Upper lobe of right lung (tissue), 1 donor: ENCODE results near the gene VRK1. TPM values are rescaled to one million over a fixed set of nuclear protein-coding genes. Genes with fewer than 3 reads are reported as not detected.
A peak's percentile ranks its signal among the peaks of the same experiment; 100 is the strongest.

Experiments
- ATAC-seq: fragments of 200-7000 bp; cut with Tn5 transposase; one replicate; pipeline ENCODE4 v1.9.1; 2020; ENCODE audit warnings: mild to moderate bottlenecking, moderate library complexity
- DNase-seq: peaks from one replicate; pipeline ENCODE4 v3.0.0-alpha.2; 2020
- H3K27ac ChIP-seq: fragments of 200-600 bp; one replicate; pipeline ENCODE4 v1.8.0; 2022
- H3K27me3 ChIP-seq: fragments of 200-600 bp; one replicate; pipeline ENCODE4 v1.8.0; 2022; ENCODE audit warnings: mild to moderate bottlenecking
- H3K36me3 ChIP-seq: fragments of 200-600 bp; one replicate; pipeline ENCODE4 v1.8.0; 2022
- H3K4me1 ChIP-seq: fragments of 200-600 bp; one replicate; pipeline ENCODE4 v1.8.0; 2022
- H3K4me3 ChIP-seq: fragments of 200-600 bp; one replicate; pipeline ENCODE4 v1.8.0; 2022; ENCODE audit warnings: mild to moderate bottlenecking
- H3K9me3 ChIP-seq: fragments of 200-600 bp; one replicate; pipeline ENCODE4 v1.8.0; 2022
- intact Hi-C: fragments of 100-400 bp; cut with DNase I; formaldehyde crosslinking; loops from one replicate; pipeline ENCODE4 v1.11.0; 2022
- long read RNA-seq: library from polyadenylated mRNA; unstranded; transcript quantifications from one replicate; pipeline ENCODE4 v2.0.0, GENCODE V29; 2021
- total RNA-seq: library from RNA; stranded (reverse); fragmentation: NEBNext Ultra II Directional; extraction: Animal tissue kit (Norgen Biotek cat#: 25700); gene quantifications from one replicate; pipeline ENCODE4 v1.2.1, GENCODE V29; 2021
- TF ChIP-seq, protein P1 (sequence below): fragments of 200-600 bp; IDR thresholded peaks from one replicate; pipeline ENCODE4 v1.8.0; 2022; ENCODE audit warnings: antibody characterized with exemption
- donor health status: DM: no; HTN: yes; CAD: no; lungs with severe emphysema.

VRK1 gene, protein sequence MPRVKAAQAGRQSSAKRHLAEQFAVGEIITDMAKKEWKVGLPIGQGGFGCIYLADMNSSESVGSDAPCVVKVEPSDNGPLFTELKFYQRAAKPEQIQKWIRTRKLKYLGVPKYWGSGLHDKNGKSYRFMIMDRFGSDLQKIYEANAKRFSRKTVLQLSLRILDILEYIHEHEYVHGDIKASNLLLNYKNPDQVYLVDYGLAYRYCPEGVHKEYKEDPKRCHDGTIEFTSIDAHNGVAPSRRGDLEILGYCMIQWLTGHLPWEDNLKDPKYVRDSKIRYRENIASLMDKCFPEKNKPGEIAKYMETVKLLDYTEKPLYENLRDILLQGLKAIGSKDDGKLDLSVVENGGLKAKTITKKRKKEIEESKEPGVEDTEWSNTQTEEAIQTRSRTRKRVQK
- 10.2 TPM for total RNA-seq
- long read RNA-seq, transcript VRK1-201 (13 exons, 1,745 nt) = major isoform, 7 of 9 reads
- long read RNA-seq, partial matches to known transcripts = 1 of 9 reads
- long read RNA-seq, other reads (novel, unspliced or antisense) = 1 of 9 reads

DNA sequence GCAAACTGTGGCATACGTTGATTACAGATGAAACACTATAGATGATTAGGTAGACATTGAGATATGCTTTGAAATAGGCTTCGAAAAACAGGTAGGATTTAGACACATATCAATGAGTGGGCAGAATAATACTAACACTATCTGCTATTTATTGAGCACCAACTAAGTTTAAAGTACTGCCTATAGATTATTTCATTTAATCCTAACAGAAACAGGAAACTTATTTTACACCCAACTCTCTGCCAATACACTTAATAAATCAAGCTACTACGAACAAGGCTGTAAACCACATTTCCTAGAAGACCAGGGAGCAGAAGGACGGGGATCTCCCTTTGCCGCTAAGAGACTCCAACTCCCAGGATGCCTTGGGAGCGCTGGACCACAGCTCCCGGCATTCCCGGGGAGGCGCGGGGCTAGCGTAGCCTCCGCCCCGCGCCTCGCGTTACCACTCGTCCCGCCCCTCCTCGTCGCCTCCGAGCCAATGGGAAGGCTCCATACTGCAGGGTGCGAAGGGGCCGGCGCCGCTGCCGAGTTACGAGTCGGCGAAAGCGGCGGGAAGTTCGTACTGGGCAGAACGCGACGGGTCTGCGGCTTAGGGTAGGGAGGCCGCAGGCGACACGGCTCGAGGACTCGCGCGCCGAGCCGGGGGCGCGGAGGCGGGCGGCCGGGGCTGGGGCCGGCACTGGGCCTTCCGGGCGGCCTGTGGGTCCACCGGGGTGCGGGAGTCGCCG lies at the start of gene VRK1:
Gene VRK1 (plus strand): TSS at position 532 of the 731 bp plus-strand sequence. CDS start 36,090 bp downstream, outside the sequence.
- Histone ChIP-seq H3K36me3 (no peaks in the 10 kb centered on the region), H3K27me3 (no peaks in the 10 kb centered on the region), H3K27ac (peak within 1 kb of the TSS; percentile 26), H3K9me3 (no peaks in the 10 kb centered on the region), H3K4me1 (peaks cover 10% of the 10 kb centered on the region), H3K4me3 (peak within 1 kb of the TSS; percentile 78)
- DNase-seq = peak; percentile 98
- ATAC-seq = peak; percentile 100
- TF ChIP-seq, protein P1, sequence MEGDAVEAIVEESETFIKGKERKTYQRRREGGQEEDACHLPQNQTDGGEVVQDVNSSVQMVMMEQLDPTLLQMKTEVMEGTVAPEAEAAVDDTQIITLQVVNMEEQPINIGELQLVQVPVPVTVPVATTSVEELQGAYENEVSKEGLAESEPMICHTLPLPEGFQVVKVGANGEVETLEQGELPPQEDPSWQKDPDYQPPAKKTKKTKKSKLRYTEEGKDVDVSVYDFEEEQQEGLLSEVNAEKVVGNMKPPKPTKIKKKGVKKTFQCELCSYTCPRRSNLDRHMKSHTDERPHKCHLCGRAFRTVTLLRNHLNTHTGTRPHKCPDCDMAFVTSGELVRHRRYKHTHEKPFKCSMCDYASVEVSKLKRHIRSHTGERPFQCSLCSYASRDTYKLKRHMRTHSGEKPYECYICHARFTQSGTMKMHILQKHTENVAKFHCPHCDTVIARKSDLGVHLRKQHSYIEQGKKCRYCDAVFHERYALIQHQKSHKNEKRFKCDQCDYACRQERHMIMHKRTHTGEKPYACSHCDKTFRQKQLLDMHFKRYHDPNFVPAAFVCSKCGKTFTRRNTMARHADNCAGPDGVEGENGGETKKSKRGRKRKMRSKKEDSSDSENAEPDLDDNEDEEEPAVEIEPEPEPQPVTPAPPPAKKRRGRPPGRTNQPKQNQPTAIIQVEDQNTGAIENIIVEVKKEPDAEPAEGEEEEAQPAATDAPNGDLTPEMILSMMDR = no peak
- intact Hi-C loops = no loop called here

DNA sequence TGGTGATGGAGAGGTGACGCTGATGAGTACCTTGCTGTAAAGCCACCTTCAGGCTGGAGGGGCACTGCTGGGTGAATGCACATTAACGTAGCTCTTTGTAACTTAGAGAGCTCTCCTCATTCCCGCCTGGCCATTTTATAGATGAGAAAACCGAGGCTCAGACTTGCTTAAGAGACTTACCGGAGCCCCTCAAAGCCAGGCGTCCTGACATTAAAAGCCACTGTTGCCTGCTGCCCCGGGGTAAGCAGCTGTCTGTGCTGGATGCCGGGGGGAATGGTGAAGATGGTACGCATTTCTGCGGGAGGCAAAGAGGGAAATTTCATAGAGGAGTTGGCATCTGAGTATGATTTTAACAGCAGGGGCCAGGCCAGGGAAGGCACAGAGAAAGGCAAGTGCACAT lies 49.6 kb upstream of the VRK1 start:
- no peak for DNase-seq
- Histone ChIP-seq H3K36me3 (no peaks in the 10 kb centered on the region), H3K4me3 (no peak overlapping the region), H3K27me3 (peaks cover 24% of the 10 kb centered on the region), H3K27ac (no peak overlapping the region), H3K9me3 (no peaks in the 10 kb centered on the region), H3K4me1 (no peaks in the 10 kb centered on the region)
- TF ChIP-seq, protein P1 = no peak
- ATAC-seq = no peak
- intact Hi-C loops = no loop called here

DNA sequence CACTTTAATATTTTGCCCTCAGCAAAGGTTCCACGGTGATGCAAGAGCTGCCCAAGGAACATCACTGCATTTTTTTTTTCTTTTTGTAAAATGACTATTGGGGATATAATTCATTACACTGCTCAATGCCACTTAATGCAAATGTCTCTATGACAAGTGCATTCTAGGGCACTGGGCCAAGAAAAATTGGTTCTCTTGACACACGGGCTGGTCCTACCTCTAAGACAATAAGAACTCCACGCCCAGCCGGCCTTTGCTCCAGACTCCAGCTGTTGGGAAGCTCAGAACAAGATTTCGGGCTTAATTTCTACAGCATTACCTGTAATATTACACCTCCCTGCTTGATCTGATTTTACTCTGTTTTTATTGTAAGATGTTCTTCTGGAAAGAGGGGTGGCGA lies 48.8 kb upstream of the VRK1 start:
- ATAC-seq (no peak), DNase-seq (no peak)
- H3K4me3 ChIP-seq = no peak overlapping the region
- H3K4me1 ChIP-seq = no peaks in the 10 kb centered on the region
- intact Hi-C loops = no loop called here
- peaks cover 17% of the 10 kb centered on the region for H3K27me3 ChIP-seq
- H3K9me3 ChIP-seq = no peaks in the 10 kb centered on the region
- TF ChIP-seq, protein P1 = no peak
- no peak overlapping the region for H3K27ac ChIP-seq
- no peaks in the 10 kb centered on the region for H3K36me3 ChIP-seq

DNA sequence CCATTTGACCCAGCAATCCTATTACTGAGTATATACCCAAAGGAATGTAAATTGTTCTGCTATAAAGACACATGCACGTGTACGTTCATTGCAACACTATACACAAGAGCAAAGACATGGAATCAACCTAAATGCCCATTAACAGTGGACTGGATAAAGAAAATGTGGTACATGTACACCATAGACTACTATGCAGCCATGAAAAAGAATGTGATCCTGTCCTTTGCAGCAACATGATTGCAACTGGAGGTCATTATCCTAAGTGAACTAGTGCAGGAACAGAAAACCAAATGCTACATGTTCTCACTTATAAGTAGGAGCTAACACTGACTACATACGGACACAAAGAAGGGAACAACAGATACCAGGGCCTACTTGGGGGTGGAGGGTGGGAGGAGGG lies 45.7 kb upstream of the VRK1 start:
- ATAC-seq (no peak), DNase-seq (no peak)
- TF ChIP-seq, protein P1 = no peak
- no peak overlapping the region for H3K4me3 ChIP-seq
- intact Hi-C loops = no loop called here
- no peak overlapping the region for H3K27ac ChIP-seq
- peaks cover 7% of the 10 kb centered on the region for H3K27me3 ChIP-seq
- H3K4me1 ChIP-seq = no peaks in the 10 kb centered on the region
- H3K9me3 ChIP-seq = no peaks in the 10 kb centered on the region
- no peaks in the 10 kb centered on the region for H3K36me3 ChIP-seq

DNA sequence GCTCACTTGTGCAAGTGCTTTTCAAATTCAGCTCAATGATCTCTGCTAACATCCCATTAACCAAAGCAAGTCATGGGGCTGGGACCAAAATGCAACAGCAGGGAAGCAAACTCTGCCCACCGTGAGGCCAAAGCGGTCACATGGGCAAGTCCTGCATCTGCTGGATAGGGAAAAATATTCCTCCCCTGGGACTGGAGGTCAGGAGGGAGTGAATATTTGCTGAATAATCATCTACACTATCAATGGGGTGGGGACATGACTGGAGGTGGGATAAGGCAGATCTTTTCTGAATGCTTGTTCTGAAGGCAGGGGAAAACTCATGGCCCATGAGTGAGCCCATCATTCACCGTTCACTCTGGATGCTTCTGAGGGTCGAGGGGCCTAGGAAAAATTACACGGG lies 45.1 kb upstream of the VRK1 start:
- no peak overlapping the region for H3K27ac ChIP-seq
- intact Hi-C loops = no loop called here
- H3K36me3 ChIP-seq = no peaks in the 10 kb centered on the region
- H3K9me3 ChIP-seq = no peaks in the 10 kb centered on the region
- no peak overlapping the region for H3K4me3 ChIP-seq
- no peaks in the 10 kb centered on the region for H3K4me1 ChIP-seq
- no peak for ATAC-seq
- DNase-seq = no peak
- peaks cover 7% of the 10 kb centered on the region for H3K27me3 ChIP-seq
- TF ChIP-seq, protein P1 = no peak
